ENCODE data around the gene CTTN.

DNA sequence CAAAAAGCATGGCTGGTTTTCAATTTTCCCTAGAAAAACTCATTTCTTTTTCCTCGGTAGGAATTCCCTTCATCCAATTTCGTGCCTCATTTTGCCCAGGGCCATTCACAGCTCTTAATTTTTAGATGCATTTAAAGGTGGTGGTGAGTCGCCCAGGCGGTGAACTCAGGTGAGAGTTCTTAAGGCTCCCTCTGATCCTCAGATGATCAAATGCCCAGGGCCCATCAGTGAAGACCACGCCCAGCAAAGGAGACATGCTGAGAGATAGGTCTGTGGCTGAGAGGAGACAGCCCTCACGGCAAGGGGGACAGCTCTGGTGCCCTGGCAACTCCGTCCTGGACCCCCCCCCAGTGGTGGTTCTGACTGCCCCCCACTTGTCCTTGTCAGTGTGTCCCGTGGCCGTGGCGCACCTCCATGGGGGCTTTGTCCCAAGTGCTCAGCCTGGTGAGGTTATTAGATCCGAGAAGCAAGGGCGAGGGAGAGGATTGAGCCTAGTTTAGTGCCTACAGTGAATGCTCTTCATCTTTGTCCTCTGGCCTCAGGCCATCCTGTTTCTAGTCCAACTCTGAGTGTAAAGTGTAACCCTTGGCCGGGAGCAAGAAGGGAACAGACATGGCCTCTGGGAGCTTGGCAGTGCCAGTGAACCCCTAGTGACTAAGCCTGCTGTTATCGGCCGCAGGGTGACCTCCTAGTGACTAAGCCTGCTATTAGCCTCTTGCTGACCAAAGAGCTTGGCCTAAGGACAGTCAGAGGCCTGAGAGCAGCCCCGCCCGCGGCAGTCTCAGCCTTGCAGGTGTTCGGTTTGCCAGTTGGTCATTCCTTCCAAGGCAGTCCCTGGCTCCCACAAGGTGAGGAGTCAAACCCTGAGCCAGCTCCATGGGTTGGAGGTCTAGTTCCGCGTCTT, 83.5 kb downstream of the CTTN start:
- TF ChIP-seq, protein P1, sequence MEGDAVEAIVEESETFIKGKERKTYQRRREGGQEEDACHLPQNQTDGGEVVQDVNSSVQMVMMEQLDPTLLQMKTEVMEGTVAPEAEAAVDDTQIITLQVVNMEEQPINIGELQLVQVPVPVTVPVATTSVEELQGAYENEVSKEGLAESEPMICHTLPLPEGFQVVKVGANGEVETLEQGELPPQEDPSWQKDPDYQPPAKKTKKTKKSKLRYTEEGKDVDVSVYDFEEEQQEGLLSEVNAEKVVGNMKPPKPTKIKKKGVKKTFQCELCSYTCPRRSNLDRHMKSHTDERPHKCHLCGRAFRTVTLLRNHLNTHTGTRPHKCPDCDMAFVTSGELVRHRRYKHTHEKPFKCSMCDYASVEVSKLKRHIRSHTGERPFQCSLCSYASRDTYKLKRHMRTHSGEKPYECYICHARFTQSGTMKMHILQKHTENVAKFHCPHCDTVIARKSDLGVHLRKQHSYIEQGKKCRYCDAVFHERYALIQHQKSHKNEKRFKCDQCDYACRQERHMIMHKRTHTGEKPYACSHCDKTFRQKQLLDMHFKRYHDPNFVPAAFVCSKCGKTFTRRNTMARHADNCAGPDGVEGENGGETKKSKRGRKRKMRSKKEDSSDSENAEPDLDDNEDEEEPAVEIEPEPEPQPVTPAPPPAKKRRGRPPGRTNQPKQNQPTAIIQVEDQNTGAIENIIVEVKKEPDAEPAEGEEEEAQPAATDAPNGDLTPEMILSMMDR (IDR thresholded peaks at IDR 0.05): no peak
- TF ChIP-seq EP300 (IDR thresholded peaks at IDR 0.05): no peak
- no peak for TF ChIP-seq POLR2AphosphoS5 (IDR thresholded peaks at IDR 0.05)

All from suprapubic skin (tissue), 4 donors.